GM19452 (cell line): ENCODE measurements around the gene TSPEAR.
"Not testable (repeated sequence)": the region's sequence is repeated elsewhere in the genome, so short reads cannot be mapped to it uniquely, and the experiment has no call there.

Source experiments
- ATAC-seq: cut with Tn5 transposase; IDR thresholded peaks from one replicate; pipeline ENCODE4 v1.9.1; 2021; ENCODE audit not compliant: unreplicated experiment

The TSPEAR gene

DNA sequence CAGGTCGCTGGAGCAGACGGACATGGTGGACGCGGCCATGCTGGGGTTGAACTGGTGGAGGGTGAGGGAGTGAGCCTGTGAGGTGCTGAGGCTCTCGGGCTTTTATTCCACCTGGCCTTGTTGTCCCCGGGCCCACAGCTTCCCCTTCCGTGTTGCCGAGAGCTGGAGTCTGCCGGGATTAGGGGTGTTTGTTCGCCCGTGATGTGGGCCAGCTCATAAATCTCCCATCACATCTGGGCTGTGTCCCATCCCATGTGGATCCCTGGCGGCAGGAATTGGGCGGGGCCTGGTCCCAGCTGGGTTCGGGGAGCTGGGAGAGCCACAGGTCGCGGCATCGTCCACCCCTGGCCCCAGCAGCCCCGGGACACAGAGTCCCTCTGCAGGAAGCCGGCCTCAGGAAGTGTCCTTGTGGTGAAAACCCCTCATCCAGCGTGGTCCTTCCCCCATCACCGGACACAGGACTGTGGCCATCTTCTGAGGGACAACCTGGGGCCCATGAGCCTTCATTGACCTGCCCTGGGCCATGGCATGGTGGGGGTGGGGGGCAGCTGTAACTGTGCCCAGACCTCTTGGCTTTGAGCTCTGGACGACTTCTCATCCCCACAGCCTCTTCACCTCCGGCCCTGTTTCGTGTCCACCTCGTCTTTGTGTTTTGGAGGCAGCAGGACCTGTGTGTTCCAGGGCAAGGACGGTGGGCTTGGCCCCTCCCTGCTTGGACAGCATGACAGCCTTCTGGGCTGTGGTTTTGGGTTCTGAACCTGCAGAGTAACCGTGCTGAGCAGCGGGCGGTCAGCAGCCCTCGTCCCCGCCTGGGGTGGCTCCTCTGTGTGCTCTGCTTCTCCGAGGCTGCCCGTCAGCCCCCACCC lies 118.7 kb downstream of the TSPEAR start, which contains the start of gene KRTAP10-6:
KRTAP10-6 (minus strand) TSS at position 60 of the 866 bp plus-strand sequence; CDS start at position 39, 21 bp downstream.
- no peak for ATAC-seq

DNA sequence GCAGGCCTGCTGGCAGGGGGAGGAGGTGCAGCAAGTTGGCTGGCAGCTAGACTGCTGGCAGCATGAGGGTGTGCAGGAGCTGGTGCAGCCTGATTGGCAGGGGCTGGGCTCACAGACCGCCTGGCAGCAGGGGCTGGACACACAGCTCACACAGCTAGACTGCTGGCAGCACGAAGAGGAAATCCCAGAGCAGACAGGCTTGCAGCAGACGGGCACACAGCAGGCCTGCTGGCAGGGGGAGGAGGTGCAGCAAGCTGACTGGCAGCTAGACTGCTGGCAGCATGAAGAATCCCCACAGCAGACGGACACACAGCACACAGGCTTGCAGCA lies 119.6 kb downstream of the TSPEAR start:
- ATAC-seq = not testable (repeated sequence)

- not testable (repeated sequence) for ATAC-seq
Measured at GRCh38 chr21:44590897-44591800, 120.2 kb downstream of the TSPEAR start.

DNA sequence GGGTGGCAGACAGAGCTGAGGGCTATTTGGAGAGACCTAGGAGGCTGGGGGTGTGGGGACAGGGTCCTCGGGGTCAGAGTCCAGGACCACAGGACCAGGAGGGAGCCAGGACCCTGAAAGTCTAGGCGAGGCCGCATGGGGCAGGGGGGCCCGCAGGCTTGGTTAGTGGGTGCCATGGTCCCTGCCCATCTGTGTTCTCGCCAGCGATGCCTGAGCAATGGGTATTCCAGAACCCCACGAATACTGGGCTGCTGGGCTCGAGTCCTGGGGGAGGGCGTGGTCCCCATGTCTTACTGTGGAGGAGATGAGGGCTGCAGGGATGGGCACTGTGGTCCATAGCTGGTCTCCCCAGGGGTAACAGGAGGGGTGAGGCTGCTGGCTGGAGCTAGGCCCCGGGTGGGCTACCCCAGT lies 121.1 kb downstream of the TSPEAR start:
- no peak for ATAC-seq

DNA sequence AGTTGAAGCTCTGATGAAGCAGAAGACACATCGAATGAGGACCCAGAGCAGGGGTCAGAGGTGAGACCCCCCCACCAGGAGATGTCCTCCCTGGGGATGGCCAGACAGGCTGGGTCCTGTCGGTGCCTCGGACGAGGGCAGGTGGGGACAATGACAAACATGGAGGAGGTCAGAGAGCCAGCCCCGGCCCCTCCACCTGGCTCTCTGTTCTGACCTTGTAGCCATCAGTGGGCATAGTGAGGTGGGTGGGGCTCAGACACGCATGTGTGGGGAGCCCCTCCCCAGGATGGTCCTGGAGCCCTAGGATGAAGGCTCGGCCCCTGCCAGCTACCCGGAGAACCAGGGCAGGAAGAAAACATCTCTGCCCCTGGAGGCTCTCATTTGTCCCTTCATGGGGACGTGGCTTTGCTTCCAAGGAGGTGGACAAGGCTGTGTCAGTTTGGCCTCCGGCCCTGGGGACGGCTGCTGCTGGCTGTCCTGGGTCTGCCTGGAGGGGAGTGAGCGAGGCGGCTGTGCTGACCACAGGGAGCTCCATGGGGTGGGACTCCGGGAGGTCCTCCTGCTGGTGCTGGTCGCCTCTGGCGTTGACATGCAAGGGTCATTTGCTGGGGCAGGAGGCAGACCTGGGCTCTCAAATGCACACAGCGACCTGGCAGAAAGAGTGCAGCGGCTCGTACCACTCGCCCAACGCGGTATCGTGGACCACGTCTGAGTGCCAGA lies 121.6 kb downstream of the TSPEAR start:
- ATAC-seq = no peak

DNA sequence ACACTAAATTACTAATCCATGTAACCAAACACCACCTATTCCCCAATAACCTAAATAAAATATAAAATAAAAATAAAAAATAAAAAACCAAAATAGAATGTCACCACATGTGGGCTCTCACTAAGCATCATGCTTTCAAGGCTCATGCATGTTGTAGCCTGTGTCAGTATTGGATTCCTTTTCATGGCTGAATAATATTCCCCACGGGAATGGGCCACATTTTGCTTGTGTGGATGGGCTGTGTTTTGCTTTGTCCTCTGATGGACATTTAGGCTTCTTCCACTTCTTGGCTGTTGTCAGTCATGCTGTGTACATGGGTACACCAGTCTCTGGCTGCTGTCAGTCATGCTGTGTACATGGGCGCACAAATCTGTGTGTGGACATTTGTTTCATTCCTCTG lies 122.3 kb downstream of the TSPEAR start:
- ATAC-seq = no peak

DNA sequence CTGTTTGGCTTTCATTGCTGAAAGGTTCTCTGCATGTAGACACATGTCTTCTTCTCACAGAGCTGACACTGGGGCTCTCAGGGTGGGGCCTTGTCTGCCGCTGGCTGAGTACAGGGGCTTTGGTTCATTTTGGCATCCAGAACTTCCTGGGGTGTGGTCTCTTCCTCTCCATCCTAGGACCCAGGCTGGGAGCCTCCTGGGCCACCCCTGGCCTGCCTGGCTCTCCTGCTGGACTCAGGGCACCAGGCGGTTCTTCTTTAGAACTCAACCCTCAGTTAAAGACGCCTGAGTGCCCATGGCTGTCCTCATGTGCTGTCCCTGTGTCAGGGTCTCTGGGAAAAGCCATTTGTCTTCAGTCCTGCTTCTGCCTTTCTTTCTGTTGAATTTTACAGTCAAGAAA lies 125.5 kb downstream of the TSPEAR start:
- no peak for ATAC-seq

DNA sequence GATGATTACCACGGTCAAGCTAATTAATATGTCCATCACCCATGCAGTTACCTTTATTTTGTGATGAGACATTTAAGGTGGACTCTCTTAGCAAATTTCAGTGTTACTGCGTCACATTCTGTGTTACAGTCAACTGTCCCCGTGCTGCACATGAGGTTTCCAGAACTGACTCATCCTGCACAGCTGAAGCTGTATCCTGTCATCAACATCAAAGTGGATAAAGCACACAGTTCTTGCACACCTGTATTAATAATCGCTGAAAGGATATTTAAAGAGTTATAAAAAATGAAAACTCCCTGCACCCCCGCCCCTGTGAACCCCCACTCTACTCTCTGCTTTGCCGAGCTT lies 127.6 kb downstream of the TSPEAR start:
- no peak for ATAC-seq

GRCh38 chr21:44583089-44583799 lies 128.1 kb downstream of the TSPEAR start:
- no peak for ATAC-seq

GRCh38 chr21:44582055-44582454 lies 129.3 kb downstream of the TSPEAR start:
- no peak for ATAC-seq

DNA sequence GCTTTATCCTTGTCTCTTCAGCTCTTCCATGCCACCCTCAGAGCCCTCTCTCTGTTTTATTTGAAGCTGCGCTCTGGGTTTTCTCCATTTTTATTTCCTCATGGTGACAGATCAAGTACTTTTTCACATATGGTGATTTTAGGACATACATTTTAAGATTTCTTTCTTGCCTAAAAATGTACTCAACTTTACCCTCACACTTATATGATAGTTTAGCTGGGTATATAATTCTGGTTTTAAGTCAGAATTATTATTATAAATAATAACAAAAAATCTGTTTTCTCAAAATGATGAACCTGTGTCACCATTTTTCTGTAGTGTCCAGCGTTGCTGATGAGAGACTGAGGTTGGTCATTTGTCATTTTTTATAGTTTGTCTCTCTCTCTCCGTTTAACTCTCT lies 130.2 kb downstream of the TSPEAR start:
- ATAC-seq = no peak

DNA sequence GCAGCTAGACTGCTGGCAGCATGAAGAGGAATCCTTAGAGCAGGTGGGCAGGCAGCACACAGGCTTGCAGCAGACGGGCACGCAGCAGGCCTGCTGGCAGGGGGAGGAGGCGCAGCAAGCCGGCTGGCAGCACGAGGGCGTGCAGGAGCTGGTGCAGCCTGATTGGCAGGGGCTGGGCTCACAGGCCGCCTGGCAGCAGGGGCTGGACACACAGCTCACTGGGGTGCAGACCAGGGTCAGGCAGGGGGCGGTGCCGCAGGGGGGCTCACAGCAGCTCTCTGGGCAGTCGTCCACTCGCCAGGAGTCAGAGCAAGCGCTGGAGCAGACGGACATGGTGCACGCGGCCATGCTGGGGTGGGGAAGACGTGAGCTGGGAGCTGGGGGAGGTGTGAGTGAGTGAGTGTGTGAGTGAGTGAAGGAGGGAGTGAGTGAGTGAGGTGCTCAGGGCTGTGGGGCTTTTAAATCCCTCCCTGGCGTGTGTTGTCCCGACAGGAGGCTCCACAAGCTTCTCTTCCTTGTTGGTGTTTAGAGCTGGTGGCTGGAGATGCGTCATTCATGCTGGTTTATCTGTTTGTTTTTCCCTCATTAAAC lies 131.0 kb downstream of the TSPEAR start, which contains the start of gene KRTAP10-5:
KRTAP10-5 (minus strand) TSS at position 374 of the 591 bp plus-strand sequence; CDS start at position 348, 26 bp downstream.
- ATAC-seq = not testable (repeated sequence)

DNA sequence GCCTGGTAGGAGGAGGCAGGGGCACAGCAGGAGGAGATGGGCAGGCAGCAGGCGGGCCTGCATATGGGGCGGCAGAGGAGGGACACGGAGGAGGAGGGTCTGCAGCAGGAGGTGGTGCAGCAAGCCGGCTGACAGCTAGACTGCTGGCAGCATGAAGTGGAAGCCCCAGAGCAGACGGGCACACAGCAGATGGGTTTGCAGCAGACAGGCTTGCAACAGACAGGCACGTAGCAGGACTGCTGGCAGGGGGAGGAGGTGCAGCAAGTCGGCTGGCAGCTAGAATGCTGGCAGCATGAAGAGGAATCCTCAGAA lies 131.6 kb downstream of the TSPEAR start:
- ATAC-seq = no peak

DNA sequence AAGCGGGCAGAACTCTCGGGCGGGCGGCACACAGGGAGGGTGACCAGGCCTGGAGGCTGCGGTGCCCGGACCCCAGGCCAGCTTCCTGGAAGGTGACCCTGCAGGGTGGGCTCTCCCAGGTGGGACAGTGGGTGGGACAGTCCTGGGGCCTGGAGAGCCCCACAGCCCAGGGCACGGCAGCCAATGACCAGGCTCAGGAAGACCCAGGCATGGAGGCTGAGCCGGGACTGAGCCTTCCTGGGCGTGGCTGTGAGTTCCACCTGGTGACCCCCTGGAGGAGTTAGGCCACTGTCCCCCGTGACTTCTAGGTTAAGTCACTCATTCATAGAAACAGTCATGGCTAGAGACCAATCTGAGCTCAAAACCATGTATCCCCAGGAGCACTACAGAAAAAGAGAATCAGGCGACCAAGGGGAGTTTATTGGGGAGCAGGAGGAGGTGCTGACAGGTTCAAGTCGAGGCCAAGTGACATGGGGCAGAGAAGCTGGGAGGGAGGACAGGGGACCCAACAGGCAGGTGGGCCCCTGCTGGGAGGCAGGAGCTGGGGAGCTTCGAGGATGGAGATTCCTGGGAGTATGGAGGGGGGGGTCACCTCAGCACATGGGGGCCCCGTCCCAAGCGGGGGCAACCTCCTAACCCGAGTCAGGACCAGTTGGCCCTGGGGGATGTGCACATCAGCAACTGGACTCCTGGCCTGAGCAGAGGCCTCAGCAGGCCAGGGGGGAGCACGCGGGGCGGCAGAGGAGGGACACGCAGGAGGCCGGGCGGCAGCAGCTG lies 132.1 kb downstream of the TSPEAR start:
- ATAC-seq = no peak

- no peak for ATAC-seq
Measured at GRCh38 chr21:44578371-44579055, 132.9 kb downstream of the TSPEAR start.

- no peak for ATAC-seq
Measured at GRCh38 chr21:44576025-44576420, 135.3 kb downstream of the TSPEAR start.

- no peak for ATAC-seq
Measured at GRCh38 chr21:44575307-44576024, 135.9 kb downstream of the TSPEAR start.
